NCI-H2171 (cell line): ENCODE data around the gene FAM219A.

ENCODE experiments used
- DNase-seq: peaks from one replicate; lab custom pipeline; 2025; lab: John Stamatoyannopoulos, UW

The FAM219A gene

GRCh38 chr9:34400686-34401602 lies 57.4 kb downstream of the FAM219A start:
- no peak for DNase-seq

GRCh38 chr9:34400275-34400674 lies 58.1 kb downstream of the FAM219A start:
- DNase-seq, result no peak

- no peak for DNase-seq
Measured at GRCh38 chr9:34399729-34400128, 58.6 kb downstream of the FAM219A start.

- DNase-seq, result no peak
Measured at GRCh38 chr9:34398875-34399274, 59.5 kb downstream of the FAM219A start.

- DNase-seq, result no peak
Measured at GRCh38 chr9:34396276-34397214, 61.8 kb downstream of the FAM219A start.

- no peak for DNase-seq
Measured at GRCh38 chr9:34392511-34392910, 65.9 kb downstream of the FAM219A start.

GRCh38 chr9:34387239-34387638 lies 71.1 kb downstream of the FAM219A start:
- DNase-seq, result no peak

GRCh38 chr9:34386656-34387055 lies 71.7 kb downstream of the FAM219A start:
- no peak for DNase-seq

- DNase-seq, result no peak
Measured at GRCh38 chr9:34385561-34386230, 72.7 kb downstream of the FAM219A start.

- DNase-seq, result no peak
Measured at GRCh38 chr9:34384368-34385165, 73.8 kb downstream of the FAM219A start.

- DNase-seq, result no peak
Measured at GRCh38 chr9:34383904-34384303, 74.5 kb downstream of the FAM219A start.

GRCh38 chr9:34382879-34383278 lies 75.5 kb downstream of the FAM219A start:
- no peak for DNase-seq

GRCh38 chr9:34382054-34382453 lies 76.3 kb downstream of the FAM219A start:
- no peak for DNase-seq

GRCh38 chr9:34381323-34381722 lies 77.0 kb downstream of the FAM219A start:
- no peak for DNase-seq

GRCh38 chr9:34380511-34381315 lies 77.7 kb downstream of the FAM219A start:
- DNase-seq, result peak; percentile 21

- no peak for DNase-seq
Measured at GRCh38 chr9:34380034-34380510, 78.3 kb downstream of the FAM219A start.

- no peak for DNase-seq
Measured at GRCh38 chr9:34379334-34380033, 78.9 kb downstream of the FAM219A start.

- no peak for DNase-seq
Measured at GRCh38 chr9:34378376-34379060, 79.9 kb downstream of the FAM219A start.

GRCh38 chr9:34377404-34377746 lies 81.0 kb downstream of the FAM219A start:
- DNase-seq, result no peak
